WTC11 (cell line): ENCODE measurements around the gene BCL11A.

Experiments
- CTCF ChIP-seq: fragments of 200-600 bp; IDR thresholded peaks from 2 replicates; pipeline ENCODE4 v1.8.0; 2022; ENCODE audit warnings: antibody characterized with exemption
- TCF7 ChIP-seq: sonication (generic); formaldehyde crosslinking; IDR thresholded peaks from 2 replicates; pipeline ENCODE4 v1.8.0; 2022; ENCODE audit warnings: mild to moderate bottlenecking, low read depth, missing genetic modification reagents, moderate library complexity
- TEAD1 ChIP-seq: sonication (generic); formaldehyde crosslinking; IDR thresholded peaks from 2 replicates; pipeline ENCODE4 v1.8.0; 2022; ENCODE audit warnings: mild to moderate bottlenecking, missing genetic modification reagents
- ZNF263 ChIP-seq: sonication (generic); formaldehyde crosslinking; IDR thresholded peaks from 2 replicates; pipeline ENCODE4 v1.8.1; 2022; ENCODE audit warnings: low read depth, mild to moderate bottlenecking, moderate library complexity, missing genetic modification reagents
- TF ChIP-seq, protein P1 (sequence below): sonication (generic); formaldehyde crosslinking; IDR thresholded peaks from 2 replicates; pipeline ENCODE4 v1.8.0; 2022; ENCODE audit warnings: mild to moderate bottlenecking, missing genetic modification reagents
- TF ChIP-seq, protein P2 (sequence below): sonication (generic); formaldehyde crosslinking; IDR thresholded peaks from 2 replicates; pipeline ENCODE4 v1.8.0; 2022; ENCODE audit warnings: mild to moderate bottlenecking, missing genetic modification reagents
- TF ChIP-seq, protein P3 (sequence below): sonication (generic); formaldehyde crosslinking; IDR thresholded peaks from 2 replicates; pipeline ENCODE4 v1.8.1; 2022; ENCODE audit warnings: mild to moderate bottlenecking, missing genetic modification reagents, moderate library complexity, borderline replicate concordance

DNA sequence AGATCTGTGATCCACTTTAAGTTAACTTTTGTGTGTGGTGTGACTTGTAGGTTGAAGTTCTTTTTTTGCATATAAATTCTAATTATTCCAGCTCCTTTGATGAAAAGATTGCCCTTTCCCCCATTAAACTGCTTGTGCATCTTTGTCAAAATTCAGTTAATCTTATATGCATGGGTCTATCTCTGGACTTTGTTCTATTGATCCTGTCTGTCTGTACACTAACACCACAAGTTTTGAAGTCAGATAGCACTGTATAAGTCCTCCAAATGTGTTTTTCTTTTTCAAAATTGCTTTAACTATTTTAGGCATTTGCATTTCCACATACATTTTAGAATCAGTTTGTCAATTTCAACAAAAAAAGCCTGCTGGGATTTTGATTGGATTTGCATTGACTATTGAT is 137.6 kb downstream of the BCL11A start:
- TF ChIP-seq CTCF, result no peak
- no peak for TF ChIP-seq TCF7 (CRISPR knock-in tag)
- TF ChIP-seq, protein P1, sequence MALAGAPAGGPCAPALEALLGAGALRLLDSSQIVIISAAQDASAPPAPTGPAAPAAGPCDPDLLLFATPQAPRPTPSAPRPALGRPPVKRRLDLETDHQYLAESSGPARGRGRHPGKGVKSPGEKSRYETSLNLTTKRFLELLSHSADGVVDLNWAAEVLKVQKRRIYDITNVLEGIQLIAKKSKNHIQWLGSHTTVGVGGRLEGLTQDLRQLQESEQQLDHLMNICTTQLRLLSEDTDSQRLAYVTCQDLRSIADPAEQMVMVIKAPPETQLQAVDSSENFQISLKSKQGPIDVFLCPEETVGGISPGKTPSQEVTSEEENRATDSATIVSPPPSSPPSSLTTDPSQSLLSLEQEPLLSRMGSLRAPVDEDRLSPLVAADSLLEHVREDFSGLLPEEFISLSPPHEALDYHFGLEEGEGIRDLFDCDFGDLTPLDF (CRISPR knock-in tag), result no peak
- TF ChIP-seq TEAD1 (CRISPR knock-in tag), result no peak
- TF ChIP-seq, protein P2, sequence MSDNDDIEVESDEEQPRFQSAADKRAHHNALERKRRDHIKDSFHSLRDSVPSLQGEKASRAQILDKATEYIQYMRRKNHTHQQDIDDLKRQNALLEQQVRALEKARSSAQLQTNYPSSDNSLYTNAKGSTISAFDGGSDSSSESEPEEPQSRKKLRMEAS (CRISPR knock-in tag), result no peak
- TF ChIP-seq, protein P3, sequence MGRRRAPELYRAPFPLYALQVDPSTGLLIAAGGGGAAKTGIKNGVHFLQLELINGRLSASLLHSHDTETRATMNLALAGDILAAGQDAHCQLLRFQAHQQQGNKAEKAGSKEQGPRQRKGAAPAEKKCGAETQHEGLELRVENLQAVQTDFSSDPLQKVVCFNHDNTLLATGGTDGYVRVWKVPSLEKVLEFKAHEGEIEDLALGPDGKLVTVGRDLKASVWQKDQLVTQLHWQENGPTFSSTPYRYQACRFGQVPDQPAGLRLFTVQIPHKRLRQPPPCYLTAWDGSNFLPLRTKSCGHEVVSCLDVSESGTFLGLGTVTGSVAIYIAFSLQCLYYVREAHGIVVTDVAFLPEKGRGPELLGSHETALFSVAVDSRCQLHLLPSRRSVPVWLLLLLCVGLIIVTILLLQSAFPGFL (CRISPR knock-in tag), result no peak
- no peak for TF ChIP-seq ZNF263 (CRISPR knock-in tag)
